ENCODE results near the gene GID8. TPM values are rescaled to one million over a fixed set of nuclear protein-coding genes. Genes with fewer than 3 reads are reported as not detected.

Gene GID8
- total and polyA plus RNA-seq, 8 donors, result 10.8 to 39.3 (median 15.5) TPM

GRCh38 chr20:62969179-62969760, 31.3 kb downstream of the GID8 start:
- TF ChIP-seq CTCF (IDR thresholded peaks at IDR 0.05), result no peak
- no peak for TF ChIP-seq POLR2A (IDR thresholded peaks at IDR 0.05)
- no peak for TF ChIP-seq POLR2AphosphoS5 (IDR thresholded peaks at IDR 0.05)
- TF ChIP-seq EP300 (IDR thresholded peaks at IDR 0.05), result no peak
- Histone ChIP-seq H3K36me3 (peaks cover 0 to 33% (median 15%) of the 10 kb centered on the region in 4 donors), H3K27ac (no peak overlapping the region), H3K4me3 (no peak overlapping the region), H3K9me3 (no peaks in the 10 kb centered on the region), H3K27me3 (peaks cover 13 to 62% (median 39%) of the 10 kb centered on the region in 3 donors), H3K4me1 (peaks cover 7 to 17% (median 14%) of the 10 kb centered on the region in 4 donors)
- intact Hi-C loops (cut with DNase I; ENCODE audit: low total_unique reads), result no loop called here
- 41 to 55% (median 47%) methylated on average over 16 of the region's 16 CpGs for WGBS, 5 donors
- DNase-seq, result no peak

DNA sequence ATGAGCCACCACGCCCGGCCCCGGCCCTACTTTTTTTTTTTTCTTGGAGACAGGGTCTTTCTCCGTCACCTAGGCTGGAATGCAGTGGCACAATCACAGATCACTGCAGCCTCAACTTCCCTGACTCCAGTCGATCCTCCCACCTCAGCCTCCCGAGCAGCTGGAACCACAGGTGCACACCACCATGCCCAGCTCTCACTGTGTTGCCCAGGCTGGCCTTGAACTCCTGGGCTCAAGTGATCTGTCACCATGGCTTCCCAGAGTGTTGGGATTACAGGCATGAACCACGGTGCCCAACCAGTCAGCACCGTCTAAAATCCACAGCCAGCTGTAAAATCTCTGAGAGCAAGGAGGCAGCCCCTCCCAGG, 32.0 kb downstream of the GID8 start:
- WGBS, 5 donors, result 70 to 77% (median 75%) methylated on average over 8 of the region's 8 CpGs
- no peak overlapping the region for H3K4me3 ChIP-seq
- no peak for DNase-seq

GRCh38 chr20:62970307-62971210, 32.6 kb downstream of the GID8 start:
- Histone ChIP-seq H3K4me3 (no peak overlapping the region), H3K4me1 (peaks cover 7 to 18% (median 14%) of the 10 kb centered on the region in 4 donors), H3K9me3 (no peaks in the 10 kb centered on the region), H3K36me3 (peaks cover 0 to 21% (median 2%) of the 10 kb centered on the region in 4 donors), H3K27ac (no peak overlapping the region), H3K27me3 (peaks cover 13 to 75% (median 52%) of the 10 kb centered on the region in 3 donors)
- intact Hi-C loops (cut with DNase I; ENCODE audit: low total_unique reads), result no loop called here
- TF ChIP-seq EP300 (IDR thresholded peaks at IDR 0.05) (no peak), CTCF (IDR thresholded peaks at IDR 0.05) (no peak), POLR2A (IDR thresholded peaks at IDR 0.05) (no peak), POLR2AphosphoS5 (IDR thresholded peaks at IDR 0.05) (no peak)
- DNase-seq, result no peak
- WGBS, 5 donors, result 25 to 46% (median 44%) methylated on average over 7 to 33 of the region's 33 CpGs

More for the DNA sequence above, 32.0 kb downstream of the GID8 start:
- intact Hi-C loops (cut with DNase I; ENCODE audit: low total_unique reads), result no loop called here
- Histone ChIP-seq H3K4me1 (peaks cover 7 to 18% (median 14%) of the 10 kb centered on the region in 4 donors), H3K36me3 (peaks cover 0 to 27% (median 8%) of the 10 kb centered on the region in 4 donors), H3K27ac (no peak overlapping the region), H3K27me3 (peaks cover 13 to 69% (median 46%) of the 10 kb centered on the region in 3 donors), H3K9me3 (no peaks in the 10 kb centered on the region)
- TF ChIP-seq POLR2A (IDR thresholded peaks at IDR 0.05) (no peak), POLR2AphosphoS5 (IDR thresholded peaks at IDR 0.05) (no peak), CTCF (IDR thresholded peaks at IDR 0.05) (no peak), EP300 (IDR thresholded peaks at IDR 0.05) (no peak)

- Histone ChIP-seq H3K27ac (no peak overlapping the region), H3K4me1 (peaks cover 7 to 18% (median 14%) of the 10 kb centered on the region in 4 donors), H3K36me3 (peaks cover 0 to 17% (median 0%) of the 10 kb centered on the region in 4 donors), H3K27me3 (peaks cover 19 to 84% (median 59%) of the 10 kb centered on the region in 3 donors), H3K9me3 (no peaks in the 10 kb centered on the region), H3K4me3 (no peak overlapping the region)
- TF ChIP-seq POLR2A (IDR thresholded peaks at IDR 0.05) (no peak), EP300 (IDR thresholded peaks at IDR 0.05) (no peak), POLR2AphosphoS5 (IDR thresholded peaks at IDR 0.05) (no peak), CTCF (IDR thresholded peaks at IDR 0.05) (no peak)
- intact Hi-C loops (cut with DNase I; ENCODE audit: low total_unique reads), result no loop called here
- DNase-seq, result no peak
- WGBS, 5 donors, result 63 to 82% (median 74%) methylated on average over 5 to 10 of the region's 10 CpGs
Observed at GRCh38 chr20:62971211-62971949, 33.4 kb downstream of the GID8 start.
